NCI-H1092 (cell line): ENCODE results near the gene SLX9.

Experiments used
- DNase-seq: peaks from one replicate; lab custom pipeline; 2025; lab: John Stamatoyannopoulos, UW

SLX9 gene

GRCh38 chr21:44930543-44930981 lies 9.3 kb upstream of the SLX9 start:
- no peak for DNase-seq

DNA sequence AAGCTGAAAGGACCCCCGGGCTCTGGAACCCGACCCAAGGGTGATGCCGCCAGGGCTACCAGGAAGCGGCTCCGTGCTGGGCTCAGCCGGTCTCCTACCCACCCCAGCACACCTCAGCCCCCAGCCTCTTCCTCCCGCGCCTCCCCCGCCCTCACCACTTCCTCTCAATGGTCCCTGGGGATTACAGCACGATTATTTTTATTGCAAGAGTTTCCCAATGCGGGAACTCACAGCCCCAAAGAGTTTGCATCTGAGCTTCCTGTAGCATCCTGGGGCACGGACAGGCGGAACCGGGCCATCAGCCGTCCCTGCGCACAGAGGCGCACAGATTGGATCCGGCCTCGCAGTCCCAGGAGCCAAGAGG lies 8.7 kb upstream of the SLX9 start:
- DNase-seq = no peak

GRCh38 chr21:44931501-44932407 lies 8.1 kb upstream of the SLX9 start:
- no peak for DNase-seq

DNA sequence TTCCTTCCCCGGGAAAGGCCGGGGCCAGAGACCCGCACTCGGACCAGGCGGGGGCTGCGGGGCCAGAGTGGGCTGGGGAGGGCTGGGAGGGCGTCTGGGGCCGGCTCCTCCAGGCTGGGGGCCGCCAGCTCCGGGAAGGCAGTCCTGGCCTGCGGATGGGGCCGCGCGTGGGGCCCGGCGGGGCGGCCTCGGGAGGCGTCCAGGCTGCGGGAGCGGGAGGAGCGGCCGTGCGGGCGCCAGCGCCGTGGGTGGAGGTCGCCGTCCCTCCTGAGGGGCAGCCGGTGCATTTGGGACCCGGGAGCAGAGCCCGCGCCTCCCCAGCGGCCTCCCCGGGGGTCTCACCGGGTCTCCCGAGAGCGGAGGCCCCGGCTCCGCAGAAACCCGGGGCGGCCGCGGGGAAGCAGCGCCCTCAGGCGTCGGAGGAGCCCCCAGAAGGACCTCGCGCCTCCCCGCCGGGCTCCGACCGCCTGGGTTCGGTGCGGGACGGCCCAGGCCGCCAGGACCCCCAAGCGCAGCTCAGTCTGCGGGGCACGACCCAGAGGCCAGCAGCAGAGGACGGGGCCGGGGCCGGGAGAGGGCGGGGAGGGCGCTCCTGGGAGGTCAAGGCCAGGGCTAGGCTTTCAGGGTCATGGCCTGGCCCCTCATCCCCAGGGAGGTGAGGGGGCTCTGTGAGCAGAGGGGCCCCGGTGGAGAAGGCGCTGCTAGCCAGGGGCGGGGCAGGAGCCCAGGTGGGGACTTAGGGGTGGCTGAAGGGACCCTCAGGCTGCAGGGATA lies 7.2 kb upstream of the SLX9 start:
- DNase-seq = no peak

- DNase-seq = no peak
Observed at GRCh38 chr21:44933199-44933917, 6.5 kb upstream of the SLX9 start.

GRCh38 chr21:44933918-44934260 lies 5.9 kb upstream of the SLX9 start:
- DNase-seq = no peak

- DNase-seq = no peak
Observed at GRCh38 chr21:44934276-44934675, 5.6 kb upstream of the SLX9 start.

GRCh38 chr21:44934797-44935532 lies 4.9 kb upstream of the SLX9 start:
- no peak for DNase-seq

DNA sequence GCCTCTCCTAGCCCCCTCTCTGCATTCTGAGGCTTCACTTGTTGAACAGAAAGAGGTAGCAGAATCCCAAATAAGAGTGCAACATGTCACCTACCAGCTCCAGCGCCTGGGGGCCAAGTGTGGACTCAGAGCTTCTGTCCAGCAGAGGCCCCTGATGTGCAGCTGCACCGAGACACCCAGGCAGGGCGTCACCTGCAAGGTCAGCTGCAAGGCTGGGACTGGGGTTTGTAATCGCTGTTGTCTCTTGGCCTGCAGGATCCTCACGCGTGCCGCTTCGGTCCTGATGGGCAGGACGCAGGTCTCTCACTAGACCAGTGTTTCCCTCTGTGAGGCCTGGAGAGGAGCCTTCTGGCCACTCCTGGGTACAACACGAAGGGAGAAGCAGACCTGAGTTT lies 4.3 kb upstream of the SLX9 start:
- DNase-seq = no peak

DNA sequence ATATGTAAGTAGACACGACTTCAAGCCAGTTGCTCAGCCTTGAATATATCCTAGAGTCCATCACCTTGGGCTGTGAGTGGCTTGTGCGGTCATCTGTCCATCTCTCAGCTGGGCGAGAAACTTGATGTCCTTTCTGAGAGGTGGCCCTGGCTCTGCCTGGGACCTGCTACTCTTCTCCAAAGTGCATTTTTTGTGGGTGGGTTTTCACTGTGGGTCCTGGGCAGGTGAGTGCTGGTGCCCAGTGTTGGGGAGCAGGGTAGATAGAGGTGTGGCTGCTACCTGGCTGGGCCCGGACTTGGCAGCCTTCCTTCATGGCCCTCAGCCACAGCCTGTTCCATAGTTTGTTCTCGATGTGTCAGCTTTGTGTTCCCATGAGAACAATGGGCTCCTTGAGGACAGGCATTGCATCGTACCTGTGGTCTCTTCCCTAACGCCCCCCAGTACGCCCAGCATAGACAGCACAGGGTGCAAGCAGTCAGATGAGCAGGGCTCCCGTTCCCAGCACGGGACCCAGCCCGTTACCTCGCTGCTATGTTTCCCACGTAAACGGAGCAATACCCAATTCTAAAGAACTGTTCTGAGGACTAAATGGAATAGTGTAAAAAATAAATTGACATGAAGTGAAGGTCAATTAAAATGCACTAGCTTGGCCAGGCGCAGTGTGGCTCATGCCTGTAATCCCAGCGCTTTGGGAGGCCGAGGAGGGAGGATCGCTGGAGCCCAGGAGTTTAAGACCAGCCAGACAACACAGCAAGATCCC lies 877 bp upstream of the SLX9 start:
- DNase-seq = no peak

DNA sequence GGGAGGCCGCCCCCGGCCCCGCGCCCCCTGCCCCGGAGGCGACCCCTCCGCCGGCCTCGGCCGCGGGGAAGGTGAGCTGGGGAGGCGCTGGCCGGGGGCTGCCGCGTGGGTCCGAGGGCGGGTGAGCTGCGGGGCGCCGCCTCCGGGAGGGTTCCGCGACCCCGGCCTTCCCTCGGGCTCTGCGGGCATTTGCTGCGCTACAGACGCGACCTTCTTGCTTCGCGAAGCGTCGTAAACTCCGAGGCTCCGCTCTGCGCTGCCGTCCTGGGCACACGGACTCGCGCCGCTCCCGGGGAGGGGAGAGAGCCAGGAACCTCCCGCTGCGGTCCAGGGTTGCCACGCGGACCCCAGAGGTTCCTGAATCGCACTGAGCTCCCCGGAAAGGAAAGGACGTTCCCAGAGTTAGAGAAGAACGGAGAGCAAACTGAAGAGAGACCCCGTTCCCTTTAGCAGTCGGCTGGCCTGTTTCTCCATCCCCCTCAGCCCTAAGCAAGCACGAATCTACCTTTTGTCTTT lies 345 bp downstream of the SLX9 start:
- no peak for DNase-seq

- no peak for DNase-seq
Observed at GRCh38 chr21:44941567-44941966, 1.7 kb downstream of the SLX9 start.

- DNase-seq = no peak
Observed at GRCh38 chr21:44942566-44942965, 2.7 kb downstream of the SLX9 start.

DNA sequence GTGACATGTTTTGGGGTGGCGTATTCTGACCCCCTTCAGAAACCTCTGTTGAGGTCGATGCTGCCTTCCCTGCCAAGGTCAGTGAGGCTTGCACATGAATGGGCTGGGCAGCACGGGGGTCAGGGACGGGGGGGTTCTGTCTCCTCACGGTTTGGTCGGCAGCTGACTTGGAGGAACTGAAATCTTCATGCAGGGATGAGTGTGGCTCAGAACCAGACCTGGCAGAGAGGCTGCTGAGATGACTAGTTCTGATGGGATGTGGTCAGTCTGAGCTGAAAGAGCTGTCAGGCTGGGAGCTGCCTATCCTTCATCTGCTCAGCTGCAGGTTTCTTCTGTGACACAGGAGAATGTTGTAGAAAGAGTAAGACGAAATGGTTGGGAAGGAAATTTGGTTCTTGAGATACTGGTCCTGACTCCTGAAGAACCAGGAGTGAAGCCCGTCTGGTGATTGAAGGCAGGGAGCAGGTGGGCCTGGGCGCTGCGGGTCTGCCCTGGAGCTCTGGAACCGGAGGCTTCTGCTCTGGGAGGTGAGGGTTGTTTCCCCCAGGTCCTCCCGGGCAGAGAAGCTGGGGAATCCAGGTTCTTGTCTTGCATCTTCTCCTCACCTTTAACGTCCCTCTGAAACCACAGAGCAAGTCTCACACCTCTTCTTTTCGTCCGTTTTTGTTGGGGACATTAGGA lies 3.3 kb downstream of the SLX9 start:
- no peak for DNase-seq

DNA sequence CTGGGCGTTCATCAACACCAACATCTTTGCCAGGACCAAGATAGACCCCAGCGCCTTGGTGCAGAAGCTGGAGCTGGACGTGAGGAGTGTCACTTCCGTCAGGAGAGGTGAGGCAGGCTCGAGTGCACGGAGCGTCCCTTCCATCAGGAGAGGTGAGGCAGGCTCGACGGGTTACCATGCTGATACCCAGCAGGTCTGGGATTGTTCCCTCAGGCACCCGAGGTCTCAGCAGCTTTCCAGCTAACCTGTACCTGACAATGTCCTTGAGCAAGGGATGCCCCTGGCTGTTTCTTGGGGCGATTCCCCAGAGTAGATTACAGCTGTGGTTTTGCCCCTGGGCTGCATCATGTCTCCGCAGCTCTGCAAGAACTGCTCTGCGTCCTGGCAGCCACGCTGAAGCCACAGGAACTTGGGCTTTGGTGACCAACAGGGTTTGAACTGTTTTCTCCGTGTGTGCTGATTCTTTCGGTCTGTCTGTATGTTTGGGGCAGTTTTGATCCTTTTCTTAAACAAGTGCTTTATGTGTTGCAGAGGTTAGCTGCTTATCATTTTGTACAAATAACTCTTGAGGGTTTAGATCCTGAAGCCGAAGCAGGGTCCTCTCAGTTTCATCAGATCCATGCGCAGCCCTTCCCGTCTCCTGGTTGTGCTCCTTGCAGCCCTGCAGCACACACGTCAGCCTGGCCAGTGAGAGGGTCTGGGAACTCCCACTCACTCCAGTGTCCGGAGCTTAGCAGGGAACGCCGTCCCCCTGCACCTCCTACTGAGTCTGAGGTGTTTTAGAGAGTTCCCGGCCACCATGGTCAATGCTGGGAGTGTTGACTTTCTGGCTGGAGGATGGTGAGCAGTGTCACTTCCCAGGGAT lies 4.1 kb downstream of the SLX9 start:
- DNase-seq = no peak

DNA sequence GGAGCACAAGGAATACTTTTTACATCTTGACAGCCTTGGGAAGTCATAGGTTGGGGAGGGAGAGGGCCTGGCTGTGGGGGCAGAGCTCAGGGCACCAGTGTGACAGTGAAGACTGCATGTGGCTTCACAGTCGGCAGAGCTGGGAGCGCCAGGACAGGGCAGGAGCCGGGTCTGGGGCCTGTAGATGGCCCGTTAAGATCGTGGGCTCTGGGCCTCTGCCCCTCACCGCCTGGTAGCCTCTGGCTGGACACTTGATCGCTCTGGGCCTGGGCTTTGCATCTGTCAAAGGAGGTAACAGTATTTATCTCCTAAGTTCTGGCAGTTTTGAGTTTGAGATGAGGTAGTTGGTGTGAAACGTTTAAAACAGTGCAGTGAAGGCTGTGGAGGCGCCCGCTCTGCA lies 4.8 kb downstream of the SLX9 start:
- DNase-seq = no peak

DNA sequence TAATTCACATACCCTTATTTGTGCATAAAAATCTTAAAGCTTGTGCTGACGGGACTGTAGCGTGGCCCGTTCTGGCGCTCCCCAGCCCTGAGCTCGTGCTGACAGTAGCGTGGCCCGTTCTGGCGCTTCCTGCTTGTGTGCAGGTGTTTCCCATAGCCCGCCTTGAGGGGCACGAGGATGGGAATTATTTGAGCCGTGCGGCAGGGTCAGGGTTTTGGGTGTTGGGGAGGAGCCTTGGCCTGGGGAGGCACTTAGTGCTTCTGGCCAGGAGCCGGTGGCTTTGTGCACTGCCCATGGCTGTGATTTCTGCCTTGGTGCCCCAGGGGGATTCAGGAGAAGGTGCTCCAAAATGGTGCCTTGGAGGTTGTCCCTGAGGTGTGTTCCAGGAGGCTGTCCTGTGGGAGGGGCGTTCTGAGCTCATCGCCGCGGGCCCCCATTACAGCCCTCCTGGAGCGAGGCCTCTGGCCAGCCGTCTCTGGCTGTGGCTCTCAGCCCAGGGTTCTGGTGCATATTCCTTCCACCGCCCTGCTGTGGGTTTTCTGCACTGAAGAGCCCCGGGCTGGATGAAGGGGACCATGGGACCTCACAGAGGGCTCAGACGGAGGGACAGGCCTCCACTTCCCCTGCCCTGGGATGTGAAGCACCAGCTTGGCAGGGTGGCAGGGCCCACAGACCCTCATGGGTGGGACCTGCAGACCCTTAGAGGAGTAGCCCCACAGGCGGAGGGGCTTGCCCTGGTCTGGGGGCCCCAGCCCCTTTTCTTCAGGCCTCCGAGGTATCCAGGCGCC lies 6.6 kb downstream of the SLX9 start:
- no peak for DNase-seq

- DNase-seq = no peak
Observed at GRCh38 chr21:44947111-44947929, 7.5 kb downstream of the SLX9 start.
